ENCODE measurements around the gene ALKBH5.

Gene ALKBH5

GRCh38 chr17:18183334-18184142 is at the start of gene ALKBH5 (continued):
- no peak for TF ChIP-seq ZNF645 (tag by site-specific recombination; IDR thresholded peaks at IDR 0.05)
- TF ChIP-seq ZNF433 (tag by site-specific recombination; IDR thresholded peaks at IDR 0.05; ENCODE audit: low read depth): no peak
- TF ChIP-seq ZNF239 (tag by site-specific recombination; IDR thresholded peaks at IDR 0.05): no peak
- peak; percentile 18; the same call in 1 of the 2 replicates for TF ChIP-seq EGR2 (tag by site-specific recombination; IDR thresholded peaks at IDR 0.05; ENCODE audit: low read depth)
- TF ChIP-seq ZNF664 (tag by site-specific recombination; IDR thresholded peaks at IDR 0.05): no peak
- TF ChIP-seq ZNF704 (tag by site-specific recombination; IDR thresholded peaks at IDR 0.05): no peak
- TF ChIP-seq ZFP69B (tag by site-specific recombination; IDR thresholded peaks at IDR 0.05): no peak; the same call in 1 of the 2 replicates
- no peak; the same call in none of the 2 replicates for TF ChIP-seq GLIS2 (tag by site-specific recombination; IDR thresholded peaks at IDR 0.05)
- no peak for TF ChIP-seq PRDM6 (tag by site-specific recombination; IDR thresholded peaks at IDR 0.05)
- no peak for TF ChIP-seq RBAK (tag by site-specific recombination; IDR thresholded peaks at IDR 0.05)
- no peak for TF ChIP-seq MZF1 (tag by site-specific recombination; IDR thresholded peaks at IDR 0.05; ENCODE audit: borderline replicate concordance)
- no peak for TF ChIP-seq ZNF16 (tag by site-specific recombination; IDR thresholded peaks at IDR 0.05; ENCODE audit: low read depth)
- TF ChIP-seq ZNF280D (tag by site-specific recombination; IDR thresholded peaks at IDR 0.05): no peak
- TF ChIP-seq ZNF560 (tag by site-specific recombination; IDR thresholded peaks at IDR 0.05; ENCODE audit: borderline replicate concordance): no peak
- TF ChIP-seq ZNF776 (tag by site-specific recombination; IDR thresholded peaks at IDR 0.05; ENCODE audit: borderline replicate concordance): no peak
- peak; percentile 27; the same call in 1 of the 2 replicates for TF ChIP-seq ZNF660 (tag by site-specific recombination; IDR thresholded peaks at IDR 0.05)
- TF ChIP-seq SP3 (tag by site-specific recombination; IDR thresholded peaks at IDR 0.05): peak; percentile 62
- TF ChIP-seq ZNF423 (tag by site-specific recombination; IDR thresholded peaks at IDR 0.05): 0 out of 2 replicates have a peak, but pooled peaks have one; percentile 20
- TF ChIP-seq ZNF596 (tag by site-specific recombination; IDR thresholded peaks at IDR 0.05): no peak
- TF ChIP-seq ZNF626 (tag by site-specific recombination; IDR thresholded peaks at IDR 0.05): no peak
- TF ChIP-seq ZNF248 (tag by site-specific recombination; IDR thresholded peaks at IDR 0.05): no peak
- 0 out of 2 replicates have a peak, but pooled peaks have one; percentile 43 for TF ChIP-seq ZNF600 (tag by site-specific recombination; IDR thresholded peaks at IDR 0.05)
- no peak for TF ChIP-seq PRDM1 (tag by site-specific recombination; IDR thresholded peaks at IDR 0.05)
- no peak for TF ChIP-seq KLF1 (tag by site-specific recombination; IDR thresholded peaks at IDR 0.05)
- TF ChIP-seq ZNF350 (tag by site-specific recombination; IDR thresholded peaks at IDR 0.05): no peak
- no peak for TF ChIP-seq ZNF19 (tag by site-specific recombination; IDR thresholded peaks at IDR 0.05; ENCODE audit: low read depth)
- peak; percentile 69 for TF ChIP-seq ZNF610 (tag by site-specific recombination; IDR thresholded peaks at IDR 0.05; ENCODE audit: borderline replicate concordance)
- no peak for TF ChIP-seq ZNF138 (tag by site-specific recombination; IDR thresholded peaks at IDR 0.05; ENCODE audit: borderline replicate concordance)
- no peak for TF ChIP-seq ZNF623 (tag by site-specific recombination; IDR thresholded peaks at IDR 0.05)
- TF ChIP-seq ZBTB20 (tag by site-specific recombination; IDR thresholded peaks at IDR 0.05): no peak; the same call in 1 of the 2 replicates
- TF ChIP-seq ZNF311 (tag by site-specific recombination; IDR thresholded peaks at IDR 0.05; ENCODE audit: borderline replicate concordance): no peak

Measured in HEK293 (cell line).